Vagina (tissue), 2 donors: ENCODE results near the gene ZFYVE1. TPM values are rescaled to one million over a fixed set of nuclear protein-coding genes. Genes with fewer than 3 reads are reported as not detected.

Source experiments
- DNase-seq, 2 donors: peaks; one replicate each; pipeline ENCODE4 v3.0.0-alpha.2; 2017; ENCODE audit errors: extremely low spot score in 2 of 2
- H3K27ac ChIP-seq: fragments of 200-600 bp; sonication (generic); one replicate; pipeline ENCODE4 v1.5.1; 2019
- H3K27me3 ChIP-seq: fragments of 200-600 bp; sonication (generic); one replicate; pipeline ENCODE4 v1.5.1; 2019
- H3K36me3 ChIP-seq, 2 donors: fragments of 200-600 bp; sonication (generic); one replicate each; pipeline ENCODE4 v1.5.1; 2017 to 2019
- H3K4me1 ChIP-seq: fragments of 200-600 bp; sonication (generic); one replicate; pipeline ENCODE4 v1.5.1; 2019
- H3K4me3 ChIP-seq, 2 donors: fragments of 200-600 bp; sonication (generic); 1 replicate in 1 of 2; 2 replicates in 1 of 2; pipeline ENCODE4 v1.5.1; 2016 to 2019
- H3K9me3 ChIP-seq: fragments of 200-600 bp; sonication (generic); one replicate; pipeline ENCODE4 v1.5.1; 2019
- POLR2A ChIP-seq, 2 donors: fragments of 450-650 bp; IDR thresholded peaks; one replicate each; pipeline ENCODE4 v1.6.1; 2017; ENCODE audit warnings: antibody characterized with exemption in 2 of 2, mild to moderate bottlenecking in 2 of 2, moderate library complexity in 2 of 2
- POLR2AphosphoS5 ChIP-seq, 2 donors: sonication (generic); formaldehyde crosslinking; IDR thresholded peaks; one replicate each; pipeline ENCODE4 v1.9.0; 2017; ENCODE audit warnings: antibody characterized with exemption in 2 of 2, mild to moderate bottlenecking in 2 of 2, low read depth in 1 of 2; ENCODE audit not compliant: insufficient read depth in 1 of 2
- intact Hi-C: fragments of 100-400 bp; cut with DNase I; formaldehyde crosslinking; loops from one replicate; pipeline ENCODE4 v1.15.1; 2023
- total RNA-seq: library from RNA; depleted of rRNA; stranded (reverse); fragments of >200 nt; gene quantifications from one replicate; pipeline ENCODE4 v1.2.3, GENCODE V29; 2016
- TF ChIP-seq, protein P1 (sequence below), 3 experiments: fragments of 450-650 bp in 2 of 3; fragments of 200-600 bp in 1 of 3; sonication (generic) in 1 of 3; IDR thresholded peaks; one replicate each; pipeline ENCODE4 v1.5.1; 2017 to 2019; ENCODE audit warnings: antibody characterized with exemption in 3 of 3, mild to moderate bottlenecking in 2 of 3, moderate library complexity in 2 of 3

Gene ZFYVE1
- total RNA-seq, 1 donor from 2014 or later, result 19.2 TPM

DNA sequence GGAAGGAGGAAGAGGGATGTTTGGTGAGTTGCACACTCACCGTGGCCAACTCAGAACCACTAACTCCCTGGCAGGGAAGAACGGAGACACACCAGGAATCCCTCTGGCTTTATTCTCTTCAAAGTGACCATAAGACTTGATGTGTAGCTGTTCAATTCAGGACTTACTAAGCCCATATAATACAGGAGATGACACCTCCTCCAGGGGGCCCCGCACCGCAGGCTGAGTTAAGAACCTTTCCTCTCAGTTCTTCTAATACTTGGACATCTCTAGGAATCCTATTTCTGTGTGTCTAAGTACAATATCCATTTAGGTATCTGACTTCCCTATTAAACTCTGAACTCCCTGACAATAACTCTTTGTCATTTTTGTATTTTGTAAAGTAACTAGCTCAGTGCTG, 51.1 kb downstream of the ZFYVE1 start:
- H3K9me3 ChIP-seq, result no peaks in the 10 kb centered on the region
- no peak for DNase-seq
- TF ChIP-seq, protein P1, sequence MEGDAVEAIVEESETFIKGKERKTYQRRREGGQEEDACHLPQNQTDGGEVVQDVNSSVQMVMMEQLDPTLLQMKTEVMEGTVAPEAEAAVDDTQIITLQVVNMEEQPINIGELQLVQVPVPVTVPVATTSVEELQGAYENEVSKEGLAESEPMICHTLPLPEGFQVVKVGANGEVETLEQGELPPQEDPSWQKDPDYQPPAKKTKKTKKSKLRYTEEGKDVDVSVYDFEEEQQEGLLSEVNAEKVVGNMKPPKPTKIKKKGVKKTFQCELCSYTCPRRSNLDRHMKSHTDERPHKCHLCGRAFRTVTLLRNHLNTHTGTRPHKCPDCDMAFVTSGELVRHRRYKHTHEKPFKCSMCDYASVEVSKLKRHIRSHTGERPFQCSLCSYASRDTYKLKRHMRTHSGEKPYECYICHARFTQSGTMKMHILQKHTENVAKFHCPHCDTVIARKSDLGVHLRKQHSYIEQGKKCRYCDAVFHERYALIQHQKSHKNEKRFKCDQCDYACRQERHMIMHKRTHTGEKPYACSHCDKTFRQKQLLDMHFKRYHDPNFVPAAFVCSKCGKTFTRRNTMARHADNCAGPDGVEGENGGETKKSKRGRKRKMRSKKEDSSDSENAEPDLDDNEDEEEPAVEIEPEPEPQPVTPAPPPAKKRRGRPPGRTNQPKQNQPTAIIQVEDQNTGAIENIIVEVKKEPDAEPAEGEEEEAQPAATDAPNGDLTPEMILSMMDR (IDR thresholded peaks at IDR 0.05), result no peak
- TF ChIP-seq POLR2AphosphoS5 (IDR thresholded peaks at IDR 0.05; ENCODE audit: insufficient read depth in 1 of 2, low read depth in 1 of 2), result no peak
- TF ChIP-seq POLR2A (IDR thresholded peaks at IDR 0.05), result no peak
- no peak overlapping the region for H3K27ac ChIP-seq
- peaks cover 0 to 86% of the 10 kb centered on the region in 2 donors for H3K36me3 ChIP-seq
- no peaks in the 10 kb centered on the region for H3K4me1 ChIP-seq
- no peak overlapping the region for H3K4me3 ChIP-seq
- intact Hi-C loops, result no loop called here
- no peaks in the 10 kb centered on the region for H3K27me3 ChIP-seq

DNA sequence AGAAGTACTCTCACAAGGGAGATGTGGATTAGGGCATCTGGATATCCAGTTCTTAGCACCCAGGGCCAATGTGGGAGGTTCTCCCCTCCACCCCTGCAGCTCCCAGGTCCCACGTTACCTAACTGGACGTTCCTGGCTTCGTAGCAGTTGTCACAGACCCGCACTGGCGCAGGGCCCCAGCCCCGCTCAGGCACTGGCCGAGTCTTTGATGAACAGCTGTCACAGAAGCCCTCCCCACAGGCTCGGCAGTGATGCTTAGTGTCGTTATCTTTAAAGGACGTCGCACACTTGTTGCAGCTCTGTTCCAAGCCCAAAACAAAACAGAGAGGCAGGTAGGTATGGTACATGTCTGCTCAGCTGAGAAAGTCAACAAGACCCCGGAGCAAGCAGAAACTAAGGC, 52.2 kb downstream of the ZFYVE1 start:
- intact Hi-C loops, result no loop called here
- Histone ChIP-seq H3K9me3 (no peaks in the 10 kb centered on the region), H3K4me3 (no peak overlapping the region), H3K27ac (no peak overlapping the region), H3K27me3 (no peaks in the 10 kb centered on the region), H3K4me1 (no peaks in the 10 kb centered on the region), H3K36me3 (peaks cover 0 to 85% of the 10 kb centered on the region in 2 donors)
- no peak for DNase-seq
- no peak for TF ChIP-seq POLR2AphosphoS5 (IDR thresholded peaks at IDR 0.05; ENCODE audit: insufficient read depth in 1 of 2, low read depth in 1 of 2)
- TF ChIP-seq, protein P1 (IDR thresholded peaks at IDR 0.05), result no peak
- TF ChIP-seq POLR2A (IDR thresholded peaks at IDR 0.05), result no peak

DNA sequence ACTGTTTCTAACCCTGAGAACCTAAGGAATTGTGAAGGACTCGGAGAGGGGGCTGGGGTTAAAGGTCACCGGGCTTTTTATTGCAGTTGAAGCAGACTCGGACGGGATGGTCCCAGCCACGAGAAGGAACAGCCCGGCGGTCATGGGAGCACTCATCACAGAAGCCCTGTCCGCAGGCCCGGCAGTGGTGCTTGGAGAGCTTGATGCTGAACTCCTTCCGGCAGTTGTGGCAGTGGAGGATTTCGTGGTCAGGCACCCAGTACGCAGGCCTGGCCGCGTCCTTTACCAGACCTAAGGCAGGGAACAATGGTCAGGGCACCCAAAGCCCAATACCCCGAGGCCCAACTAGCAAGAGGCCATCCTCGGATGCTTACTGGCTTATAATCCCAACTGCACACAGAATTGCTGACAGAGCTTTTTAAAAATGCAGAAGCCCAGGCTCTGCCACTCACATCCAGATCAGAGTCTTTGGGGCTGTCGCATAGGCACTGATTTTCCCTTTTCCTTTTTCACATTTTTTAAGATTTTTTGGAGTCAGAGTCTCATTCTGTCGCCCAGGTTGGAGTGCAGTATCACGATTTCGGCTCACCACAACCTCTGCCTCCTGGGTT, 56.0 kb downstream of the ZFYVE1 start:
- H3K9me3 ChIP-seq, result no peaks in the 10 kb centered on the region
- DNase-seq, result no peak
- H3K27me3 ChIP-seq, result no peaks in the 10 kb centered on the region
- H3K4me3 ChIP-seq, result no peak overlapping the region
- no peaks in the 10 kb centered on the region for H3K4me1 ChIP-seq
- H3K27ac ChIP-seq, result no peak overlapping the region
- peaks cover 0 to 55% of the 10 kb centered on the region in 2 donors for H3K36me3 ChIP-seq
- intact Hi-C loops, result no loop called here
- no peak for TF ChIP-seq POLR2AphosphoS5 (IDR thresholded peaks at IDR 0.05; ENCODE audit: insufficient read depth in 1 of 2, low read depth in 1 of 2)
- TF ChIP-seq, protein P1 (IDR thresholded peaks at IDR 0.05), result no peak
- no peak for TF ChIP-seq POLR2A (IDR thresholded peaks at IDR 0.05)

DNA sequence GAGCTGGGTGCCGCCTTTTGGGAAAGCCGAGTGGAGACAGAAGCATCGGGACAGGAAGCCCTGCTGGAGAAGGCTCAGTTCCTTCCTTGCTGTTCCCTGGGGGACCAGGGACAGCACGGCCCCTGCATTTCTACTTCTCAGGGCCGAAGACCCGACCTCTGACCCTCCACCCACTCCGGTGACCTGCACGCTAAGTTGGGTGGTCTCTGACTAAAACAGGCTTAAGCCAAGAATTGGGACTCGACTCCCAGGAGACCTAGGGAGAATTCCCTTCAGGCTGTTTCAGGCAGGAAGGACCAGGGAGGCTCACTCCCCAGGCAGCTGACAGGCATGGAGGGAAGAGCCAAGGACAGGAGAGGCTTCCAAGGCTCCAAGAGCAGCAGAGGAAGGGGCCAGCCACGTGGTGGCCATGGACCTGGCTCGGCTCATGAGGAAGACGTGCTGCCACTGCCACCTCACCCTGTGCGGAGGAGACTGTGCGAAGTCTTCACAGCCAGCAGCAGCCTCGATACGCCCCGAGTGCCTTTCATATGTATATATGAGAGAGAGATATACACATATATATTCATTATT, 56.8 kb downstream of the ZFYVE1 start:
- Histone ChIP-seq H3K4me3 (no peak overlapping the region), H3K27me3 (no peaks in the 10 kb centered on the region), H3K9me3 (no peaks in the 10 kb centered on the region), H3K36me3 (peaks cover 0 to 47% of the 10 kb centered on the region in 2 donors), H3K4me1 (no peaks in the 10 kb centered on the region), H3K27ac (no peak overlapping the region)
- intact Hi-C loops, result no loop called here
- TF ChIP-seq, protein P1 (IDR thresholded peaks at IDR 0.05), result no peak
- TF ChIP-seq POLR2A (IDR thresholded peaks at IDR 0.05) (no peak), POLR2AphosphoS5 (IDR thresholded peaks at IDR 0.05; ENCODE audit: insufficient read depth in 1 of 2, low read depth in 1 of 2) (no peak)
- DNase-seq, result no peak

DNA sequence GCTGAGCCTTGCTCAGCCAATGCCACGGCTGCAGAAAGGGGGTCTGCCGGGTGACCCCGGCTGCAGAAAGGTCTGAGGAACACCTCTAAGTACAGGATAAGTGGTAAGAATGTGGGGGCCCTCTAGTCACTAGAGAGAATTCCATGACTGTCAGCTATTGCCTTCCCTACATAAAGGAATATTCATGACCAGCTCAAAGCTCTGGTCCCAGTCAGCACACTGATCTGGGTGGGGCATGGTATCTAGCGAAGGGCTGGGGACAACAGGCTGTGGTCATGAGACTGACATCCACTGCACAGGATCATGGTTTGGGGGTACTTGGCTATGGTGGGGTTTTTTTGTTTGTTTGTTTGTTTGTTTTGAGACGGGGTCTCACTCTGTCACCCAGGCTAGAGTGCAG, 58.6 kb downstream of the ZFYVE1 start:
- H3K4me1 ChIP-seq, result no peaks in the 10 kb centered on the region
- no peaks in the 10 kb centered on the region for H3K9me3 ChIP-seq
- no peak overlapping the region for H3K4me3 ChIP-seq
- intact Hi-C loops, result no loop called here
- peaks cover 0 to 30% of the 10 kb centered on the region in 2 donors for H3K36me3 ChIP-seq
- no peak for DNase-seq
- no peak overlapping the region for H3K27ac ChIP-seq
- no peaks in the 10 kb centered on the region for H3K27me3 ChIP-seq
- TF ChIP-seq POLR2AphosphoS5 (IDR thresholded peaks at IDR 0.05; ENCODE audit: insufficient read depth in 1 of 2, low read depth in 1 of 2), result no peak
- TF ChIP-seq, protein P1 (IDR thresholded peaks at IDR 0.05), result no peak
- TF ChIP-seq POLR2A (IDR thresholded peaks at IDR 0.05), result no peak
